Measurements from ENCODE around the gene NBEAL2.

Gene NBEAL2

GRCh38 chr3:47054412-47054811 is 74.9 kb downstream of the NBEAL2 start:
- H3K79me2 ChIP-seq (ENCODE audit: insufficient read depth, low read length) = peaks cover 35% of the 10 kb centered on the region
- H4K20me1 ChIP-seq (ENCODE audit: low read depth, low read length) = peaks cover 6% of the 10 kb centered on the region; the same call in 1 of the 2 replicates
- no peaks in the 10 kb centered on the region for H3K27me3 ChIP-seq (ENCODE audit: low read length)
- peaks cover 26% of the 10 kb centered on the region; the same call in 1 of the 2 replicates for H3K36me3 ChIP-seq (ENCODE audit: low read length)
- no peak overlapping the region for H3K4me3 ChIP-seq (ENCODE audit: insufficient read depth, low read length, poor library complexity, severe bottlenecking)
- TF ChIP-seq EZH2phosphoT487 (conservative IDR thresholded peaks at IDR 0.05; ENCODE audit: low read length) = no peak
- TF ChIP-seq, protein P1, sequence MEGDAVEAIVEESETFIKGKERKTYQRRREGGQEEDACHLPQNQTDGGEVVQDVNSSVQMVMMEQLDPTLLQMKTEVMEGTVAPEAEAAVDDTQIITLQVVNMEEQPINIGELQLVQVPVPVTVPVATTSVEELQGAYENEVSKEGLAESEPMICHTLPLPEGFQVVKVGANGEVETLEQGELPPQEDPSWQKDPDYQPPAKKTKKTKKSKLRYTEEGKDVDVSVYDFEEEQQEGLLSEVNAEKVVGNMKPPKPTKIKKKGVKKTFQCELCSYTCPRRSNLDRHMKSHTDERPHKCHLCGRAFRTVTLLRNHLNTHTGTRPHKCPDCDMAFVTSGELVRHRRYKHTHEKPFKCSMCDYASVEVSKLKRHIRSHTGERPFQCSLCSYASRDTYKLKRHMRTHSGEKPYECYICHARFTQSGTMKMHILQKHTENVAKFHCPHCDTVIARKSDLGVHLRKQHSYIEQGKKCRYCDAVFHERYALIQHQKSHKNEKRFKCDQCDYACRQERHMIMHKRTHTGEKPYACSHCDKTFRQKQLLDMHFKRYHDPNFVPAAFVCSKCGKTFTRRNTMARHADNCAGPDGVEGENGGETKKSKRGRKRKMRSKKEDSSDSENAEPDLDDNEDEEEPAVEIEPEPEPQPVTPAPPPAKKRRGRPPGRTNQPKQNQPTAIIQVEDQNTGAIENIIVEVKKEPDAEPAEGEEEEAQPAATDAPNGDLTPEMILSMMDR (IDR thresholded peaks at IDR 0.05; ENCODE audit: insufficient read depth, low read length, poor library complexity, severe bottlenecking) = no peak
- no peak overlapping the region for H3K4me2 ChIP-seq (ENCODE audit: low read depth, low read length, poor library complexity, severe bottlenecking)
- no peaks in the 10 kb centered on the region for H3K9me2 ChIP-seq (replicated peaks; ENCODE audit: insufficient read depth, low read length)
- no peak overlapping the region for H2AFZ ChIP-seq (ENCODE audit: low read depth, low read length, severe bottlenecking)
- H3K27ac ChIP-seq (ENCODE audit: low read depth, low read length) = no peak overlapping the region
- peaks cover 13% of the 10 kb centered on the region; the same call in 1 of the 2 replicates for H3F3A ChIP-seq (ENCODE audit: insufficient read depth)
- H3K9me3 ChIP-seq (ENCODE audit: insufficient read depth, low read length) = no peaks in the 10 kb centered on the region
- no peak overlapping the region for H3K9ac ChIP-seq (ENCODE audit: low read length)

DNA sequence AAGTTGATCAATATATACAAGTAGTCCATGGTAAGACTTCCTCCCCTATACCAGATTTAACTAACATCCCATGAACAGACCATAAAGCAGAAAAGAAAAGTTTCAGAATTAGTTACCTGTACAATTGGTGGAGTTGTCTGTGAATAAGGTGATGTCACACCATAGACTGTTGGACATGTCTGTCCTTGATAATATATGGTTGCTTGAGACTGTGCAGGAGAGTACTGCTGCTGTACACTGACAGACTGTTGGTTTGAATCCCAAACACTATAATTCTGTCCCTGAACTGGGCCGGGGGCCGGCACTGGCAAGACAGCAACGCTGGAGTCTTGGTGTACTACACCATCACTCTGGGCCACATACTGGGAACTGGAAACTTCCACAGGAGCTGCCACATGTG is 77.2 kb downstream of the NBEAL2 start:
- Histone ChIP-seq H2AFZ (ENCODE audit: low read depth, low read length, severe bottlenecking) (no peak overlapping the region), H4K20me1 (ENCODE audit: low read depth, low read length) (peaks cover 6% of the 10 kb centered on the region; the same call in 1 of the 2 replicates), H3K4me3 (ENCODE audit: insufficient read depth, low read length, poor library complexity, severe bottlenecking) (no peak overlapping the region), H3F3A (ENCODE audit: insufficient read depth) (peaks cover 2% of the 10 kb centered on the region; the same call in 1 of the 2 replicates), H3K9me3 (ENCODE audit: insufficient read depth, low read length) (no peaks in the 10 kb centered on the region), H3K9me2 (replicated peaks; ENCODE audit: insufficient read depth, low read length) (no peaks in the 10 kb centered on the region), H3K27me3 (ENCODE audit: low read length) (no peaks in the 10 kb centered on the region), H3K27ac (ENCODE audit: low read depth, low read length) (no peak overlapping the region), H3K36me3 (ENCODE audit: low read length) (peaks cover 30% of the 10 kb centered on the region; the same call in 1 of the 2 replicates), H3K79me2 (ENCODE audit: insufficient read depth, low read length) (peaks cover 40% of the 10 kb centered on the region), H3K9ac (ENCODE audit: low read length) (no peak overlapping the region), H3K4me2 (ENCODE audit: low read depth, low read length, poor library complexity, severe bottlenecking) (no peak overlapping the region)
- TF ChIP-seq EZH2phosphoT487 (conservative IDR thresholded peaks at IDR 0.05; ENCODE audit: low read length) = no peak
- TF ChIP-seq, protein P1 (IDR thresholded peaks at IDR 0.05; ENCODE audit: insufficient read depth, low read length, poor library complexity, severe bottlenecking) = no peak

DNA sequence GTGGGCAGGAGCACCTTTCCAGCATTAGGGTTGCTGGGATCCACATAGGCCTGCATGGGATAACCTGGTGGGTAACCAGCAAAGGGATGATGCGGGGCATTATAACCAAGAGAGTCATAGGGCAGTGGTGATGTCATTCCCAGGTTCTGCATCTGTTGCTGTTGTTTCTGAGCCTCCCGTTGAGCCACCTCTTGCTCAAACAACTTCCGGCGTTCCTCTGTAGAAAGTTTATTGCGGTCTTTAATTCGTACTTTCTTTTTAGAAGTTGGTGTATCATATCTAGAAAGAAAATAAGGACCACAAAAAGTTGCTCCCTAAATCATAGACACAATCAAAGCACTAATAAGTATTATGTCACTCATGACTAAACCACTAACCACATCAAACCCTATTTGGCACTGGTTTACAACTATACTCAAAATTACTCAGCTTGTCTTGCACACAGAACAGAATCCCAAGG is 77.8 kb downstream of the NBEAL2 start:
- Histone ChIP-seq H3K9me3 (ENCODE audit: insufficient read depth, low read length) (no peaks in the 10 kb centered on the region), H4K20me1 (ENCODE audit: low read depth, low read length) (peaks cover 6% of the 10 kb centered on the region; the same call in 1 of the 2 replicates), H3K9me2 (replicated peaks; ENCODE audit: insufficient read depth, low read length) (no peaks in the 10 kb centered on the region), H3K36me3 (ENCODE audit: low read length) (peaks cover 35% of the 10 kb centered on the region), H3K79me2 (ENCODE audit: insufficient read depth, low read length) (peaks cover 44% of the 10 kb centered on the region), H2AFZ (ENCODE audit: low read depth, low read length, severe bottlenecking) (no peak overlapping the region), H3K4me2 (ENCODE audit: low read depth, low read length, poor library complexity, severe bottlenecking) (no peak overlapping the region), H3K9ac (ENCODE audit: low read length) (no peak overlapping the region), H3K4me3 (ENCODE audit: insufficient read depth, low read length, poor library complexity, severe bottlenecking) (no peak overlapping the region), H3F3A (ENCODE audit: insufficient read depth) (no peaks in the 10 kb centered on the region), H3K27ac (ENCODE audit: low read depth, low read length) (no peak overlapping the region), H3K27me3 (ENCODE audit: low read length) (no peaks in the 10 kb centered on the region)
- TF ChIP-seq EZH2phosphoT487 (conservative IDR thresholded peaks at IDR 0.05; ENCODE audit: low read length) = no peak
- TF ChIP-seq, protein P1 (IDR thresholded peaks at IDR 0.05; ENCODE audit: insufficient read depth, low read length, poor library complexity, severe bottlenecking) = no peak

Measured in SU-DHL-6 (cell line).